Activated B cell treated with CpG ODN at 0.5 μM for 24 hours (primary cell): ENCODE results near the gene GIT1. TPM values are rescaled to one million over a fixed set of nuclear protein-coding genes. Genes with fewer than 3 reads are reported as not detected.
A peak's percentile ranks its signal among the peaks of the same experiment; 100 is the strongest.

Experiments used
- ATAC-seq: fragments of 200-7000 bp; cut with Tn5 transposase; one replicate; pipeline ENCODE4 v1.10.0; 2021; ENCODE audit warnings: low read depth, mild to moderate bottlenecking, moderate library complexity
- CTCF ChIA-PET: fragments of 350-600 bp; sonication (Branson Sonifier 250); formaldehyde crosslinking; loops from one replicate; lab custom pipeline; 2021; ENCODE audit warnings: antibody characterized with exemption; lab: Charles Lee
- POLR2A ChIA-PET: fragments of 350-600 bp; sonication (Branson Sonifier 250); formaldehyde crosslinking; loops from one replicate; lab custom pipeline; 2021; ENCODE audit warnings: antibody characterized with exemption; lab: Charles Lee
- DNase-seq: peaks from one replicate; pipeline ENCODE4 v3.0.0; 2022
- H3K27ac Mint-ChIP-seq: one replicate; pipeline ENCODE4 v1.8.0; 2020; ENCODE audit warnings: mixed read lengths
- H3K27me3 Mint-ChIP-seq: one replicate; pipeline ENCODE4 v1.8.0; 2021; ENCODE audit warnings: mixed read lengths
- H3K36me3 Mint-ChIP-seq: one replicate; pipeline ENCODE4 v1.8.0; 2021; ENCODE audit warnings: low read depth, mixed read lengths
- H3K4me1 Mint-ChIP-seq: one replicate; pipeline ENCODE4 v1.8.0; 2021; ENCODE audit warnings: mixed read lengths
- H3K4me3 Mint-ChIP-seq: one replicate; pipeline ENCODE4 v1.8.0; 2020; ENCODE audit warnings: mild to moderate bottlenecking, mixed read lengths
- H3K9me3 Mint-ChIP-seq: one replicate; pipeline ENCODE4 v1.8.0; 2020; ENCODE audit warnings: mixed read lengths
- intact Hi-C: fragments of 100-400 bp; cut with micrococcal nuclease; formaldehyde crosslinking; loops from one replicate; pipeline ENCODE4 v1.15.1; 2024
- total RNA-seq: library from RNA; stranded (reverse); gene quantifications from 2 replicates; pipeline ENCODE4 v1.2.3, GENCODE V29; 2022
- TF ChIP-seq, protein P1 (sequence below): fragments of 200-600 bp; IDR thresholded peaks from one replicate; pipeline ENCODE4 v1.8.0; 2022; ENCODE audit warnings: antibody characterized with exemption, mild to moderate bottlenecking

Gene GIT1
- total RNA-seq, 1 donor from 2014 or later, result 45.3 TPM

- H3K27me3 Mint-ChIP-seq, result peaks cover 3% of the 10 kb centered on the region
- no peak for DNase-seq
- ATAC-seq, result no peak
- POLR2A ChIA-PET, result interaction anchor here (0.6 to 1.5 kb wide), 10 partner anchors 9 to 316 kb away, joined by 3 to 10 read pairs (median 4); partner anchors contain the start of genes ABHD15, CORO6 and SSH2
- no peak overlapping the region for H3K27ac Mint-ChIP-seq
- intact Hi-C loops, result loop anchor here (1.0 to 10.0 kb wide), 3 partner anchors 34 to 469 kb away; partner anchors contain the start of gene TP53I13
- H3K9me3 Mint-ChIP-seq, result no peaks in the 10 kb centered on the region
- no peaks in the 10 kb centered on the region for H3K36me3 Mint-ChIP-seq
- TF ChIP-seq, protein P1, sequence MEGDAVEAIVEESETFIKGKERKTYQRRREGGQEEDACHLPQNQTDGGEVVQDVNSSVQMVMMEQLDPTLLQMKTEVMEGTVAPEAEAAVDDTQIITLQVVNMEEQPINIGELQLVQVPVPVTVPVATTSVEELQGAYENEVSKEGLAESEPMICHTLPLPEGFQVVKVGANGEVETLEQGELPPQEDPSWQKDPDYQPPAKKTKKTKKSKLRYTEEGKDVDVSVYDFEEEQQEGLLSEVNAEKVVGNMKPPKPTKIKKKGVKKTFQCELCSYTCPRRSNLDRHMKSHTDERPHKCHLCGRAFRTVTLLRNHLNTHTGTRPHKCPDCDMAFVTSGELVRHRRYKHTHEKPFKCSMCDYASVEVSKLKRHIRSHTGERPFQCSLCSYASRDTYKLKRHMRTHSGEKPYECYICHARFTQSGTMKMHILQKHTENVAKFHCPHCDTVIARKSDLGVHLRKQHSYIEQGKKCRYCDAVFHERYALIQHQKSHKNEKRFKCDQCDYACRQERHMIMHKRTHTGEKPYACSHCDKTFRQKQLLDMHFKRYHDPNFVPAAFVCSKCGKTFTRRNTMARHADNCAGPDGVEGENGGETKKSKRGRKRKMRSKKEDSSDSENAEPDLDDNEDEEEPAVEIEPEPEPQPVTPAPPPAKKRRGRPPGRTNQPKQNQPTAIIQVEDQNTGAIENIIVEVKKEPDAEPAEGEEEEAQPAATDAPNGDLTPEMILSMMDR, result no peak
- peak overlapping the region; percentile 29 for H3K4me3 Mint-ChIP-seq
- H3K4me1 Mint-ChIP-seq, result peaks cover 38% of the 10 kb centered on the region
- CTCF ChIA-PET, result interaction anchor here (0.8 to 2.1 kb wide), 10 partner anchors 22 to 244 kb away, joined by 3 to 10 read pairs (median 4); partner anchors contain the start of gene ANKRD13B
These were observed 24.4 kb upstream of the GIT1 start for GRCh38 chr17:29613856-29614255.

DNA sequence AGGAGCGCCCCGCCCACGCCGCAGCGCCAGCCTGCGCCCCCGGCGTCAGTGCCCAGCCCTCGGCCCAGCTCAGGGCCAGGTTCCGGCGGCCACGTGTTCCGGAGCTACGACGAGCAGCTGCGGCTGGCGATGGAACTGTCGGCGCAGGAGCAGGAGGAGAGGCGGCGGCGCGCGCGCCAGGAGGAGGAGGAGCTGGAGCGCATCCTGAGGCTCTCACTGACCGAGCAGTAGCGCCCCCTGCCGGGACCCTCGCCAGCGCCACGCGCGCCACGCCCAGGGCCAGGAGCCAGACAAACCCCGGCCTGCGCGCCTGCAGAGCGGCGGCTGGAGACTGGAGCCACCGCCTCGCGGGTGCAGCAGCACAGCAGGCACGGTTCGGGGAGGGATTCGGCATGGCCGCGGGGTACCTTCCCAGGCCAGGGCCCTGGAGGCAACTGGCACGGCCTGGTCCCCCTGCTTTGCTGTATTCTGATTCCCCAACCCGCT lies 23.9 kb upstream of the GIT1 start:
- Mint-ChIP-seq H3K4me3 (peak overlapping the region; percentile 29), H3K27ac (no peak overlapping the region), H3K36me3 (no peaks in the 10 kb centered on the region), H3K4me1 (peaks cover 38% of the 10 kb centered on the region), H3K9me3 (no peaks in the 10 kb centered on the region), H3K27me3 (peaks cover 3% of the 10 kb centered on the region)
- intact Hi-C loops, result loop anchor here (1.0 to 10.0 kb wide), 2 partner anchors 33 to 469 kb away; no protein-coding TSS in a partner anchor
- TF ChIP-seq, protein P1, result peak; percentile 35
- peak; percentile 31 for ATAC-seq
- peak; percentile 91 for DNase-seq
- CTCF ChIA-PET, result interaction anchor here (0.8 to 2.1 kb wide), 11 partner anchors 13 to 244 kb away, joined by 3 to 10 read pairs (median 4); partner anchors contain the start of gene ANKRD13B
- POLR2A ChIA-PET, result interaction anchor here (0.6 to 1.5 kb wide), 10 partner anchors 9 to 316 kb away, joined by 3 to 10 read pairs (median 4); partner anchors contain the start of genes ABHD15, CORO6 and SSH2

DNA sequence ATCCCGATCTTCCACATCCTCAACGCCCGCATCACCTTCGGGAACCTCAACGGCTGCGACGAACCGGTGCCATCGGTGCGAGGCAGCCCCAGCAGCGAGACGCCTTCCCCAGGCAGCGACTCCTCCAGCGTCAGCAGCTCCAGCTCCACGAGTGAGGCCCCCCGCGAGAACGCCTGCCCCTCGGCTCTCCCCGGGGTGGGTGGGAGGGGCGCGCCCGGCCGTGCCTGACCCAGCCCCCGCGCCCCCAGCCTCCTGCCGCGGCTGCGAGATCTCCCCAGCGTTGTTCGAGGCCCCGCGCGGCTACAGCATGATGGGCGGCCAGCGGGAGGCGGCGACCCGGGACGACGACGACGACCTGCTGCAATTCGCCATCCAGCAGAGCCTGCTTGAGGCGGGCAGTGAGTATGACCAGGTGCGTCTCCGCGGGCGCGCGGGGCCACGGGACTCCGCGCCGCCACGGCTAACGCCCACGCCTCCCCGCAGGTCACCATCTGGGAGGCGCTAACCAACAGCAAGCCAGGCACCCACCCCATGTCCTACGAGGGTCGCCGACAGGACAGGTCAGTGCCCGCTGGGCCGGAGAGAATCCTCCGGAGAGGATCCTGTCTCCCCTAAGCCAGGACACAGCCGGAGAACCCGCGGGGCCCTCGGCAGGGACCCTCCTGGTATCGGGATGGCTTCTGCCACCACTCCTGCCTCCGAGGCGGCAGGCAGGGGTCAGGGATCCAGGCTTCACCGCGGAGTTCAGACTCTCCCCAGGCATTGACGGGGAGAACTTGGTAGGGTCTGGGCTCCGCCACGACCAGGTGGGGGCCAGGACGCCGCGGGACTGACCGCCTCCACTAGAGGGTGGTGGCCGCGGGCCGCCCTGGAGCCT lies 23.2 kb upstream of the GIT1 start:
- ATAC-seq (no peak), DNase-seq (no peak)
- intact Hi-C loops, result loop anchor here (1.0 to 10.0 kb wide), 2 partner anchors 32 to 468 kb away; no protein-coding TSS in a partner anchor
- H3K4me1 Mint-ChIP-seq, result peaks cover 38% of the 10 kb centered on the region
- no peaks in the 10 kb centered on the region for H3K9me3 Mint-ChIP-seq
- H3K27me3 Mint-ChIP-seq, result peaks cover 3% of the 10 kb centered on the region
- CTCF ChIA-PET, result interaction anchor here (0.8 to 2.1 kb wide), 10 partner anchors 14 to 243 kb away, joined by 3 to 10 read pairs (median 4); partner anchors contain the start of gene ANKRD13B
- H3K27ac Mint-ChIP-seq, result no peak overlapping the region
- POLR2A ChIA-PET, result interaction anchor here (0.9 to 1.5 kb wide), 5 partner anchors 10 to 46 kb away, joined by 3 to 10 read pairs (median 3); partner anchors contain the start of genes ABHD15 and CORO6
- peak overlapping the region; percentile 69 for H3K4me3 Mint-ChIP-seq
- no peaks in the 10 kb centered on the region for H3K36me3 Mint-ChIP-seq
- TF ChIP-seq, protein P1, result no peak

- intact Hi-C loops, result loop anchor here (10.0 kb wide), 1 partner anchor 467 kb away; no protein-coding TSS in a partner anchor
- DNase-seq (no peak), ATAC-seq (no peak)
- CTCF ChIA-PET, result no interaction called here
- Mint-ChIP-seq H3K27ac (no peak overlapping the region), H3K27me3 (peaks cover 2% of the 10 kb centered on the region), H3K4me1 (peaks cover 32% of the 10 kb centered on the region), H3K9me3 (no peaks in the 10 kb centered on the region), H3K4me3 (no peak overlapping the region), H3K36me3 (no peaks in the 10 kb centered on the region)
- TF ChIP-seq, protein P1, result no peak
- POLR2A ChIA-PET, result no interaction called here
These were observed 22.6 kb upstream of the GIT1 start for GRCh38 chr17:29612094-29612403.
